Neural progenitor cell (in vitro differentiated cells): ENCODE measurements around the gene EXOC6B.

Experiments used
- CTCF ChIP-seq: fragments of 200-600 bp; sonication (generic); IDR thresholded peaks from 2 replicates; pipeline ENCODE4 v1.5.1; 2017; ENCODE audit warnings: antibody characterized with exemption, mild to moderate bottlenecking
- EZH2 ChIP-seq: fragments of 200-600 bp; sonication (generic); IDR thresholded peaks from 2 replicates; pipeline ENCODE4 v1.6.1; 2017; ENCODE audit warnings: antibody characterized with exemption, mild to moderate bottlenecking, moderate library complexity

GRCh38 chr2:72793798-72794440, 31.9 kb downstream of the EXOC6B start:
- TF ChIP-seq CTCF = no peak
- TF ChIP-seq EZH2 = no peak
